Endometrial microvascular endothelial cells (primary cell): ENCODE results near the gene DISP3. TPM values are rescaled to one million over a fixed set of nuclear protein-coding genes. Genes with fewer than 3 reads are reported as not detected.

Experiments
- in situ Hi-C: cut with HindIII; loops from 2 replicates; pipeline ENCODE4 v1.10.0; 2017; ENCODE audit warnings: low sequenced_read_pairs, low pct_unique_long_range_greater_than_20kb; ENCODE audit errors: inconsistent ontology term
- total RNA-seq: library from RNA; depleted of rRNA; stranded (reverse); fragments of >200 nt; gene quantifications from one replicate; pipeline ENCODE4 v1.2.3, GENCODE V29; 2015; ENCODE audit errors: inconsistent ontology term

DISP3 gene
- total RNA-seq, 1 donor from 2014 or later, result 0.56 TPM

- in situ Hi-C loops, result no loop called here
These were observed 43.7 kb downstream of the DISP3 start for GRCh38 chr1:11522400-11523235.

DNA sequence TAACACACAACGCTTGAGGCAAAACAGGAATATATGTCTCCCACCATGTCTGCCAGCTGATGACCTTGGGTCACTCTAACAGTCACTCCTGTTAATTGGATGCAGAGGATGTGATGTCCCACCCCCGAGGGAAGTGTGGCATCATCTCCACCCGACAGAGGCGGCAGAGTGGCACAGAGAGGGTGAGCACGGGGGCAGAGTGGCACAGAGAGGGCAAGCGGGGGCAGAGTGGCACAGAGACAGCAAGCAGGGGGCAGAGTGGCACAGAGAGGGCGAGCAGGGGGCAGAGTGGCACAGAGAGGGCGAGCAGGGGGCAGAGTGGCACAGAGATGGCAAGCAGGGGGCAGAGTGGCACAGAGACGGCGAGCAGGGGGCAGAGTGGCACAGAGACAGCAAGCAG, 44.3 kb downstream of the DISP3 start:
- in situ Hi-C loops, result no loop called here

GRCh38 chr1:11523746-11524464, 45.0 kb downstream of the DISP3 start:
- in situ Hi-C loops, result no loop called here

DNA sequence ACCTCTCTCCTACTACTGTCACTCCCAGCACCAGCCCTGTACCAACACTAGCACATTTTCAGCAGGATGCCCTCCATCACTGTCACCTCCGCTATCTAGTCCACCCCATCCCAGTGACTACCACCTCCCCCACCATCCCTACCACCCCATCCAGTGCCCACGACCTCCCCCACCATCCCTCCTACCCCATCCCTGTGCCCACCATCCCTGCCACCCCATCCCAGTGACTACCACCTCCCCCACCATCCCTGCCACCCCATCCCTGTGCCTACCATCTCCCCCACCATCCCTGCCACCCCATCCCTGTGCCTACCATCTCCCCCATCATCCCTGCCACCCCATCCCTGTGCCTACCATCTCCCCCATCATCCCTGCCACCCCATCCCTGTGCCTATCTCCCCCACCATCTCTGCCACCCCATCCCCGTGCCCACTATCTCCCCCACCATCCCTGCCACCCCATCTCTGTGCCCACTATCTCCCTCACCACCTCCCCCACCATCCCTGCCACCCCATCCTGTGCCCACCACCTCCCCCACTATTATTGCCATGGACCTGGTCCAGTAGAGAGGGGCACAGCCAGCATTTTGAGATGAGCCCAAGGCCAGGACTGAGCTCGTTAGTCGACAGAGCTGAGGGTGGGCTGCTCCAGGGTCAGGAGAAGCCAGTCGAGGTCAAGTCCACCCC, 45.7 kb downstream of the DISP3 start:
- in situ Hi-C loops, result no loop called here

DNA sequence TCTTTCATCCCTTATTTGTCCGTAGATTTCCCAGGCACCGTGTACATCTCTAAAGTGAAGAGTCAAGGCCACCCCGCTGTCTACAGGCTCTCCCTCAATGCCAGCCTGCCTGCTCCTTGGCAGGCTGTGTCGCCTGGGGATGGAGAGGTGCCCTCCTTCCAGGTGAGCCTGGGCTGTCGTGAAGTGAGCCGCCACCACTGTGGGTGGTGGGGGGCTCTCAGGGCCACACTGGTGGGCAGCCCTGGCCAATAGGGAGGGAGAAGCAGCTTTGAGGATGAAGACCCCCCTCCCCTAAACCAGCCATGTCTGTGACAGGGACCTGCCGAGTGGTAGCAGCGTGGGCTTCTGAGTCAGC, 46.2 kb downstream of the DISP3 start:
- in situ Hi-C loops, result no loop called here

GRCh38 chr1:11525516-11525915, 46.6 kb downstream of the DISP3 start:
- in situ Hi-C loops, result no loop called here

DNA sequence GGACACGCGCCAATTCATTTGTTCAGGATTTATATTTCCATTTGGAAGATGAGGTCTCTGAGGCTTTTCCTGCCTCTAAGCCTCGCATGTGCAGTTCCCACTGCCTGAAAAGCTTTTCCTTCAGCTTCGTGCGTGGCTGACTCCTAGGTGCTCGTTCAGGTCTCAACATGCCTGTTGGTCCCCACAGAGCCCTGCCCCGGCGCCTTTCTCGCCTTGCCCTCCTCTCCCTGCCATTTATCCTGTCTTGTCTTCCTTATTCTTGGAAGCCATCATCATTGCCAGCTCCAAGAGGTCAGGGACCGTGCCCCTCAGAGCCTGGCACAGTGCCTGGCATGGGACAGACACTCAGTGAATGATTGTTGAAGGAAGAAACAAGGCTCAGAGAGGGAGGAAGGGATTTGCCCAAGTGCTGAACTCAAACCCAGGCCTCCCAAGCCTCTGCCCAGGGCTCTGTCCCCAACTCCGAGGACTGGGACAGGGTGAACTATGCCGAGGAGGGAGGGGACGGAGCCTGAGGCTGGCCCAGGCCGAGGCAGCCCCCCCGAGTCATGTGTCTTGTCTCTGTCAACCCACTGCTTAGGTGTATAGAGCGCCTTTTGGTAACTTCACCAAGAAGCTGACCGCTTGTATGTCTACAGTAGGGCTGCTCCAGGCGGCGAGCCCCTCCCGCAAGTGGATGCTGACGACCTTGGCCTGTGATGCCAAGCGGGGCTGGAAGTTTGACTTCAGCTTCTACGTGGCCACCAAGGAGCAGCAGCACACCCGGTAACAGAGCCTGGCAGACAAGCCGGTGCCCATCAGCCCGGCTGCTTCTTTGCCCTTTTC, 47.3 kb downstream of the DISP3 start:
- in situ Hi-C loops, result no loop called here

DNA sequence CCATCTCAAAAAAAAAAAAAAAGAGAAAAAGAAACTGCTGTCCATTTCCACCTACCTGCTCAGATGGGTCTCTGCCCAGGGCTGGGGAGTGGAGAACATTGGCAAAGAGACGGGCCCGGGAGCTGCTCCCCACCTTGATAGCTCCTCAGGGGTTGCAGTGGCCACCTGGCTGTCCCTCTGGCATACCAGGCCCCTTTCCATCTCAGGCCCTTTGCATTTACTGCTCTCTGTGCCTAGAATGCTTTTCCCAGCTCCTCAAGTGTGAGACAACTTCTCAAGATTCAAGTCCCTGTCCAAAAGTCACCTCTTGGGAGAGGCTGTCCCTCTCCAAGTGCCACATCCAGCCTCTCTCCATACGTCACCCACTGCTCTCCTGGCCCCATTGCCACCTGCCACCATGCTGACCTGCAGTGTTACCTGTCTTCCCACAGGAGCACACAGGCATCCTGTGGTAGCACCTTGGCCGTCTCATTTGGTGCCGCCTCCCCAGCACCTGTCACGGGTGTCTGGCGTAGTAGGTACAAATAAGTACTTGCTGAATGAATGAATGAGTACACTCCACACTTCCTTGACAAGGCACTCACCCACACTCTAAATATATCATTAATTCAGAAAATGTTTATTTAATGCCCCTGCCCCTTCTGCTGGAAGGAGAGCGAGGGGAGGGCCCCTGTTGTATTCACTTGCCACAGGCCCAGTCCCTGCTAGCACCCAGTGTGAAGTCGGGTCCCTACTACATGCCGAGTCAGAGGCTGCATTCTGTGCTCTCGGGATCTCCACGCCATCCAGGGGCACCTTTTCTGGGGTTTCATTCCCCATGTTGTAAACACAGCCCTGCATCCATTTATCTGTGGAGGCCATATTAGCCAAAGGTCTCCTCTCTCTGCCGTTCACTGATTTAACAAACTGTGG, 48.8 kb downstream of the DISP3 start:
- in situ Hi-C loops, result no loop called here

- in situ Hi-C loops, result no loop called here
These were observed 49.8 kb downstream of the DISP3 start for GRCh38 chr1:11528611-11529261.

GRCh38 chr1:11529330-11529729, 50.4 kb downstream of the DISP3 start:
- in situ Hi-C loops, result no loop called here

DNA sequence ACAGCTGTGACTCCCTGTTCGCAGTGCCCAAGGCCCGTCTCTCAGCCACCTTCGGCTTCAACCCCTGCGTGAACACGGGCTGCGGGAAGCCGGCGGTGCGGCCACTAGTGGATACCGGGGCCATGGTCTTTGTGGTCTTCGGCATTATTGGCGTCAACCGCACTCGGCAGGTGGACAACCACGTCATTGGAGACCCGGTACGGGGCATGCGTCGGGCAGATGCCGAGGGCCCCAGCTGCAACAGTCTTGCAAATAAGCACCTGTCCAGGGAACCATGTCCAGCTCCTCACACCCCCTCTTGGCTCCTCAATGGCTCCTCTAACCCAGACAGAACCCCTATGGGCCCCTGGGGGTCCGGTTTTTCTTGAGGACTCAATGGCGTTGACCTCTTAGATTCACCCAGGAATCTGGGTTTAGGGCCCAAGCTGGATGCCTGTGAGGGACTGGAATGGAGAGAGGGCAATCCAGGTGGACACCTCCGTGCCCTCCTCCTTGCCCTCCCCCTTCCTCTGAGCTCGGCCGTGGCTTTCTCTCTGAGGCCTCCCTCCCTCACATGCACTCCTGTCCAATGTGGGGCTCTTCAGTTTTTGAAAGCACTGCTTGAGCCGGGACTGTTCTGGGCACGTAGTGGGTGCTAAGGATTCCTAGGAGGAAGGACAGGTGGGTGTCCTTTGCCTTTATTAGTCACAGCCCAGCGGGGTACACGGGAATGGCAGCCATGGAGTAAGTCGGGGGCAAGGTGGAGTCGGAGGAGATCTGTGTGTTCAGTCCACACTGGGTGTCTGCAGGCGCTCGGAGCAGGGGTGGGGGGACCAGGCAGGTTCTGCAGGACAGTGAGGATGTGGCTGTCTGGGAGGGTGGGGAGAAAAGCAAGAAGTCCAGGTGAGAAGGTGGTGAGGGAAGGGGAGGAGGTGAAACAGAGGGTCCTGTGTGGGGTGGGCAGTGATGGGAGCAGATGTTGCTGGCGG, 51.1 kb downstream of the DISP3 start:
- in situ Hi-C loops, result no loop called here

DNA sequence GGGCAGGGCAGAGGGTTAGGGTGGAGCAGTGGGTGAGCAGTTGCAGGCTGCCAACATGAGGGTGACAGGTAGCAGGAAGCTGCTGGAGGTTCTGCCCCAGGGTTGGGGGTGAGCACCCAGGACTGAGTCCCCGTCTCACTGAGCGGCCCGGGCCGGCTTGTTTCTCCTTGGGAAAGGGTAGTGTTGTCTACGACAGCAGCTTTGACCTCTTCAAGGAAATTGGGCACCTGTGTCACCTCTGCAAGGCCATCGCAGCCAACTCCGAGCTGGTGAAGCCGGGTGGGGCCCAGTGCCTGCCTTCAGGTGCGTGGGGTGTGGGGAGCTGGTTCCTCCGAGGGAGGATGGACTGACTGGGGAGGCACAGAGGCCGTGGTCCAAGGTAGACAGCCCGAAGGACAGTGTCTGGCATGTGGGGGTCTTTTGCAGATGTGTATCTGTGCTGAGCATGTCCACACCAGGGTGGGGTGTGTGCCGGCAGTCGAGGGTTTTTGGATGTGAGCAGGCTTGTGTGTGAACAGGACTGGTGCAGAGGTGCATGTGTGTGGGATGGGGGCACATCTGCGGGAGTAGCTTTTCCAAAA, 51.9 kb downstream of the DISP3 start:
- in situ Hi-C loops, result no loop called here

GRCh38 chr1:11531314-11531870, 52.4 kb downstream of the DISP3 start:
- in situ Hi-C loops, result no loop called here

- in situ Hi-C loops, result no loop called here
These were observed 53.0 kb downstream of the DISP3 start for GRCh38 chr1:11531943-11532342.

DNA sequence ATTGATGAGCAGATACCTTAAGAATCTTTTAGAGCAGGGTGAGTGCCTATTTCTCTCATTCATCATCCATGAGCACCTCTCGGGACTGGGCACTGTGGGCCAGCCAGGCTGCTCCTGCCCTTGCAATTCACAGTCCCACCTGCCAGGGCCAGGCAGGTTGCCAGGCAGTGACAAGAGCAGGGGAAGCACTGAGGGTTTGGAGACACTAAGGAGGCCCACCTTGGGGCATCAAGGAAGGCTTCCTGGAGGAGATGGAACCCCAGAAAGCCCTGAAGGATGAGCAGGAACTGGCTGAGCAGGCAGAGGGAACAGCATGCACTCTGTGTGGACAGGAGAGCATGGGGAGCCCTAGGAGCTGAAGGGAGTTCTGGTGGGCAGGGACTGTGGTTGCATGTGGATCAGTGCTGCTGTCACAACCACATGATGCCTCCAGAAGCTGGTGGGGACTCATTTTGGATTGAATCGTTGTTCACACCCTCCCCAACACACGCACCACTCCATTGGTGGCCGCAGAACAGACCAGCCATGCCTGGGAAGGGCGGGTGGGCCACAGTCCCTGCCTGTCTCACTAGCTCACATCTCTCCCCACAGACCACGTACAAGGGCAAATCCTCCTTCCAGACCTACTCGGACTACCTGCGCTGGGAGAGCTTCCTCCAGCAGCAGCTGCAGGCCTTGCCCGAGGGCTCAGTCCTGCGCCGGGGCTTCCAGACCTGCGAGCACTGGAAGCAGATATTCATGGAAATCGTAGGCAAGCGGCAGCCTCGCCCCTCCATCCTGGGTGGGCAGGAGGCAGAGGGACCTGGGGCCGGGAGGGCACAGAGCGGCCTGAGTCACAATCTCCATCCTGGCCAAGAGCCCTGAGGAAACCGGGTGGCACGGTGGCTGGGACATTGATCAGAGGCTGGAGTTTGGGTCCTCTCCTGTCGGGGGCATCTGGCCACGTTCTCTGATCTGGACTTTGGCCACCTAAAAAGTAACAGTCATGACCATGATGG, 55.1 kb downstream of the DISP3 start:
- in situ Hi-C loops, result no loop called here
